SJCRH30 (cell line): ENCODE results near the gene GOLIM4. TPM values are rescaled to one million over a fixed set of nuclear protein-coding genes. Genes with fewer than 3 reads are reported as not detected.
A peak's percentile ranks its signal among the peaks of the same experiment; 100 is the strongest.
"Not testable (repeated sequence)": the region's sequence is repeated elsewhere in the genome, so short reads cannot be mapped to it uniquely, and the experiment has no call there.

ENCODE experiments used
- DNase-seq, 2 experiments: peaks; one replicate each; pipeline ENCODE4 v3.0.0-alpha.2; 2015 to 2020
- H3K27ac ChIP-seq: fragments of 250-450 bp; sonication (Bioruptor Pico); 2 replicates; pipeline ENCODE4 v1.5.1; 2020; ENCODE audit warnings: mild to moderate bottlenecking, moderate library complexity
- H3K27me3 ChIP-seq: fragments of 250-450 bp; sonication (Bioruptor Pico); 2 replicates; pipeline ENCODE4 v1.5.1; 2020; ENCODE audit warnings: mild to moderate bottlenecking, moderate library complexity
- H3K36me3 ChIP-seq: fragments of 250-450 bp; sonication (Bioruptor Pico); 2 replicates; pipeline ENCODE4 v1.5.1; 2020; ENCODE audit warnings: mild to moderate bottlenecking, moderate library complexity
- H3K4me1 ChIP-seq: fragments of 250-450 bp; sonication (Bioruptor Pico); 2 replicates; pipeline ENCODE4 v1.5.1; 2020; ENCODE audit warnings: mild to moderate bottlenecking, moderate library complexity
- H3K4me3 ChIP-seq: fragments of 250-450 bp; sonication (Bioruptor Pico); 2 replicates; pipeline ENCODE4 v1.5.1; 2020; ENCODE audit warnings: mild to moderate bottlenecking, moderate library complexity
- H3K9me3 ChIP-seq: fragments of 250-450 bp; sonication (Bioruptor Pico); replicated peaks from 2 replicates; pipeline ENCODE4 v1.5.1; 2020; ENCODE audit warnings: mild to moderate bottlenecking, moderate library complexity
- total RNA-seq: library from RNA; depleted of rRNA; stranded (reverse); fragments of >200 nt; shearing (Covaris generic); gene quantifications from 2 replicates; pipeline ENCODE4 v1.2.3, GENCODE V29; 2014

GOLIM4 gene
- total RNA-seq, 1 experiment from 2014 or later, result 40.4 TPM

DNA sequence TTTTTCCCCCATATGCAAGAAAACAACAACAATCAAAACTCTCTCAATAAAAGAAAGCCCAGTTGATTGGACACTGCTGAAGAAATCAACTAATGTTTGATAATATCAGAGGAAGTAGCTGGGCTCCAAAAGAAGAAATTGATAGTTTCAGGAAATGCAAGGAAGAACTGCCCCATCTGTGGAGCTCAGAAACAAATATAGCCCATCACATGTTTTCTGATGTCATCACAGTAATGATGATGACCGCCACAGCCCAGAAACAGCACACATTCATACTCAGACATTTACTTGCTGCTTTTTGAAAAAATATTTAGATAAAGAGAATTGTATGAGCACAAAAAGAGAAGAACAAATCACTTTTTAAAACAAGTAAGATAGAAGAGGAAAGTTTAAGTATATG is 67.6 kb downstream of the GOLIM4 start:
- peaks cover 7% of the 10 kb centered on the region for H3K4me1 ChIP-seq
- DNase-seq, result no peak
- H3K4me3 ChIP-seq, result no peak overlapping the region
- no peaks in the 10 kb centered on the region for H3K9me3 ChIP-seq
- H3K27me3 ChIP-seq, result no peaks in the 10 kb centered on the region
- peaks cover 31% of the 10 kb centered on the region for H3K36me3 ChIP-seq
- H3K27ac ChIP-seq, result no peak overlapping the region

DNA sequence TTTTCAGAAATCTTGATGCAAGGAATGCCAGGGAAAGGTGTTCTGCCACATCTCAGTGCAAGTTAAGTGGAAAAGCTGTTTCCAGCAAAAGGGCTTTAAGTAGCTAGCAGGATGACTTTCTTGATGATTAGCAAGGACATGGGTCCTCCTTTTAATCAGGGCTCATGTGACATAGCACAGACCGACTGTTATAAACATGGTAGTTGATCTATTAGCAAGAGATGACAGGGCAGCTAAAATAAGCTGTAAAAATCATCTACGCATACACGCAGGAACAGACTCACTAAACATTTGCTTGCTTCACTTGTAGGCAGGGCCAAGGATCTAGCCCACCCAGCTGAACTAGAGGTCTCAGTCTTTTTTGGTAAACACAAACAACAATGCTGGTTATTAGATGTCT is 69.0 kb downstream of the GOLIM4 start:
- no peaks in the 10 kb centered on the region for H3K27me3 ChIP-seq
- DNase-seq, result no peak
- no peaks in the 10 kb centered on the region for H3K9me3 ChIP-seq
- H3K36me3 ChIP-seq, result peaks cover 32% of the 10 kb centered on the region
- H3K4me3 ChIP-seq, result no peak overlapping the region
- H3K27ac ChIP-seq, result no peak overlapping the region
- H3K4me1 ChIP-seq, result peaks cover 7% of the 10 kb centered on the region

DNA sequence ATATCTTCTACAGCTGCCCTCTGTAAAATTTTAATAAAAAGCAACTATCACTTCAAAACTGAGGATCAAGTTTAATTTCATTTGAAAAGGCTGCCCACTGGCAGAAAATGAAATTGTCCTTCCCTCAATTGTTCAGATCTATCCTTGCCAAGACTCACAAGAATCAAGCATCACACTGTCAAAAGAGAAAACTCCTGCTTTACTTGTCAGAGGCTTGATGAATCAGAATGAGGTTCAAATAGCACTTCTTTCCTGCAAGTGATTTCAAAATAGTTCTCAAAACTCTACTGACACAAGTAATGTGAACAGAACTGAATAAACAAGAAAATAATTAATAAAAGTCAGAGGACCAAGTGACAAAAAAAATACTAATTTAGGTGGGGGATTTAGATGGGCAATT is 70.6 kb downstream of the GOLIM4 start:
- DNase-seq, result no peak
- H3K27ac ChIP-seq, result peak overlapping the region; percentile 23; the same call in 1 of the 2 replicates
- H3K27me3 ChIP-seq, result no peaks in the 10 kb centered on the region
- H3K36me3 ChIP-seq, result peaks cover 32% of the 10 kb centered on the region
- H3K9me3 ChIP-seq, result no peaks in the 10 kb centered on the region
- H3K4me3 ChIP-seq, result no peak overlapping the region
- peaks cover 7% of the 10 kb centered on the region for H3K4me1 ChIP-seq

DNA sequence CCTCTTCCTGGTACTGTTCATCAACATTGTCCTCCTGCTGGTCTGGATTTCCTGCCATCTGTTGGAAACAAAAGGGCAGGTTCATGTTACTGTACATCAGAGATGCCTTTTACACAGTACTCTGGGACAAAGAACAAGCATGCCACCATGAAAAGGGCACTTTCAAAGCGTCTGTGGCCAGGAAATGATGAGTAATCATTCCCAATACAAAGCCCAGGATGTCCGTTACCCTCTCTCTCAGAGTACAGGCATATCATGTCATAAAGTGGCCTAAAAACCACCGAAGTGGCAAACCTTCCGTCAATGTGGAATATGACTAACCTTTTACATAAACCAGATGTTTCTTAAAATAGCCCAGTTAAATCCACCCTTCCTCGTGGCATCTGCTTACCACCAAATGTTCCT is 71.2 kb downstream of the GOLIM4 start:
- peaks cover 32% of the 10 kb centered on the region for H3K36me3 ChIP-seq
- no peaks in the 10 kb centered on the region for H3K9me3 ChIP-seq
- H3K27ac ChIP-seq, result peak overlapping the region; percentile 23
- H3K27me3 ChIP-seq, result no peaks in the 10 kb centered on the region
- peaks cover 7% of the 10 kb centered on the region for H3K4me1 ChIP-seq
- no peak overlapping the region for H3K4me3 ChIP-seq
- peak; percentile 20 to 50 for DNase-seq

DNA sequence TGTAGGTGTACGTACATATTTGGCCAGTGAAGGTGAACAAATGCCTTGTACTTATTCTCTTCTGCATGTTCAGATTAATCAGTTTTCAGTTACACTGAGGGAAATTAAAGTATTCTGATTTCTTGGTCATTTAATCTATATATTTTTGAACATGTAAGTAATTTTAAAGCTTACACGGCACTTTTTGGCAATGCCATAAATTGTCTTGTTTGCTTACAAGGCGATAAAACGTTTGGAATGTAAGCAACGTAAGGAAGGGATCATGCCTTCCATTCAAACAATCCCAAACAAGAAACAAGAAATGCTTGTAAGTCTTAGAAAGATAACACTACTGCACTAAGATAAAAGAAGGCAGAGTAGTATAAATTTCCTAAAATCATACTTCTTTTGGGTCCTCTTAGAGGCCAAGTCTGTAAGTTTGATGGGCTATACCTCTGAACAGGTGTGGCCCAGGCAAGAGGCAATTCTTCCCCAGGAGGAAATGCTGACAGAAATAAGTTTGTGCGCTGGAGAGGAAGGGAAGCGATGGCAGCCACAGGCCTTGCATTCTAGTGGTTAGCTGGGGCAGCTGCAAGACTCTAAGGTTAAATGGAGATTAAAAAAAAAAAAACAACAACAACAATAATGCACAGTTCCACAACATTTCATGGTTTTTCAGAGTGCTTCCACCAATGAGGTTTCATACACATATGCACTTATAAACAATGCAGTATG is 73.8 kb downstream of the GOLIM4 start:
- peaks cover 7% of the 10 kb centered on the region for H3K4me1 ChIP-seq
- no peak overlapping the region for H3K4me3 ChIP-seq
- no peaks in the 10 kb centered on the region for H3K27me3 ChIP-seq
- peaks cover 33% of the 10 kb centered on the region for H3K36me3 ChIP-seq
- DNase-seq, result no peak
- H3K27ac ChIP-seq, result no peak overlapping the region
- H3K9me3 ChIP-seq, result no peaks in the 10 kb centered on the region

DNA sequence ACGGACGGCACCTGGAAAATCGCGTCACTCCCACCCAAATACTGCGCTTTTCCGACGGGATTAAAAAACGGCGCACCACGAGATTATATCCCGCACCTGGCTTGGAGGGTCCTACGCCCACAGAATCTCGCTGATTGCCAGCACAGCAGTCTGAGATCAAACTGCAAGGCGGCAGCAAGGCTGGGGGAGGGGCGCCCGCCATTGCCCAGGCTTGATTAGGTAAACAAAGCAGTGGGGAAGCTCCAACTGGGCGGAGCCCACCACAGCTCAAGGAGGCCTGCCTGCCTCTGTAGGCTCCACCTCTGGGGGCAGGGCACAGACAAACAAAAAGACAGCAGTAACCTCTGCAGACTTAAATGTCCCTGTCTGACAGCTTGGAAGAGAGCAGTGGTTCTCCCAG is 84.4 kb downstream of the GOLIM4 start:
- not testable (repeated sequence) for H3K4me3 ChIP-seq, DNase-seq, H3K36me3 ChIP-seq, H3K9me3 ChIP-seq, H3K27ac ChIP-seq, H3K4me1 ChIP-seq, H3K27me3 ChIP-seq

DNA sequence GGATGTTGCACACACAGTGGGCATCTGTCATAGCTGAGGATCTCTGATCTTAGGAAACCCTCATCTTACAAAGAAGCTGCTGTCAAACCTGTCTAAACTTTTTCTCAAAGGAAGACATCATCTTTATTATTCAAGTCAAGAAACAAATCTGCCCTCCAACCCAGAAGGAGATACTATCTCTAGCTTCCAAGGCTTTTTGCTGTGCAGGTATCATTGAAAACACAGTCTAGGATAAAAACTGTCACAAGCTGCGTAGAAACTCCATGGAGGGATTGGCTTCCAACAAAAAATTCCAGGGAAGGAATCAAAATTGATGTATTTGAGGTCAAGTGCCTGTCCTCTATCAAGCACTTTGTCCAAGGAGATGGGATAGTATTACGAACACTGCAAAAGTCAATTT is 89.1 kb downstream of the GOLIM4 start:
- H3K4me1 ChIP-seq, result no peaks in the 10 kb centered on the region
- H3K27me3 ChIP-seq, result no peaks in the 10 kb centered on the region
- peaks cover 8% of the 10 kb centered on the region; the same call in 1 of the 2 replicates for H3K36me3 ChIP-seq
- H3K9me3 ChIP-seq, result no peaks in the 10 kb centered on the region; the same call in 1 of the 2 replicates
- no peak overlapping the region for H3K27ac ChIP-seq
- no peak overlapping the region for H3K4me3 ChIP-seq
- DNase-seq, result no peak

DNA sequence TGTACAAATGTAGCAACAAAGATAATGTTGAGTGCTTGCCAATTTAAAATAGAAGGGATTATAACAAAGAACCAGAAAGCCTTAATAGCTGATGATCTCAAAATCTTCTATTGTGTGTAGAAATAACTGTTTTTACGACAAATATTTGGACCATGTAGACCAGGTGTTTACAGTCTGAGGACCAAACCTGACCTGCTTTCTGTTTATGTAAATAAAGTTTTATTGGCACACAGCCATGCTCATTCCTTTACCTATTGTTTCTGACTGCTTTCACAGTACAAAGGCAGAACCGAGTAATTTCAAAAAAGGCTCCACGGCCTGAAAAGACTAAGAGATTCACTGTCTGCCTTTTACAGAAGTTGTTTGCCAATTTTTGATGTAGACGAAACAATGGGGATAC is 91.8 kb downstream of the GOLIM4 start:
- Histone ChIP-seq H3K36me3 (peaks cover 3% of the 10 kb centered on the region; the same call in 1 of the 2 replicates), H3K4me3 (no peak overlapping the region), H3K27me3 (no peaks in the 10 kb centered on the region), H3K4me1 (no peaks in the 10 kb centered on the region), H3K9me3 (no peaks in the 10 kb centered on the region; the same call in 1 of the 2 replicates), H3K27ac (no peak overlapping the region)
- no peak for DNase-seq

DNA sequence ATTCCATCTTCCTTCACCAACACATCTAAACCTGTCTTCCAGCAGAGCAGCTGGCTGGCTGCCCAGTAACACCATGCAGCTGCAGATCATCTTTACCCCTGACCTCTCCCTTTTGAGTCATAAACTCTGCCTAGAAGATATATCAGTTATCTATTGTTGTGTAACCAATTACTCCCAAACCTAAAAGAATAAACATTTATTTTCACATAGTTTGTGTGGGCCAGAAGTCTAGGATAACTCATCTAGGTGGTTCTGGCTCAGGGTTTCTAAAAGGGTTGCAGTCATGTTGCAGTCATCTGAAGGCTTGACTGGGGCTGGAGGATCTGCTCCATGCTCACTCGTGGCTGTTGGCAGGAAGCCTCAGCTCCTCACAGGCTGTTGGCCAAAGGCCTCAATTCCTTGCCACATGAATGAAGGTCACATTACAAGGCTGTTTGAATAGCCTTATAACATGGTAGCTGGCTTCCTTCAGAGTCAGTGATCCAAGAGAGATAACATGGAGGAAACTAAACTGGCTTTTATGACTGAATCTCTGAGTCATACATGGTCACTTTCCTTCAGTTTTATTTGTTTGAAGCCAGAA is 92.8 kb downstream of the GOLIM4 start:
- Histone ChIP-seq H3K4me3 (no peak overlapping the region), H3K27ac (no peak overlapping the region), H3K9me3 (no peaks in the 10 kb centered on the region; the same call in 1 of the 2 replicates), H3K4me1 (no peaks in the 10 kb centered on the region), H3K36me3 (no peaks in the 10 kb centered on the region), H3K27me3 (no peaks in the 10 kb centered on the region)
- DNase-seq, result peak; percentile 4 to 27

DNA sequence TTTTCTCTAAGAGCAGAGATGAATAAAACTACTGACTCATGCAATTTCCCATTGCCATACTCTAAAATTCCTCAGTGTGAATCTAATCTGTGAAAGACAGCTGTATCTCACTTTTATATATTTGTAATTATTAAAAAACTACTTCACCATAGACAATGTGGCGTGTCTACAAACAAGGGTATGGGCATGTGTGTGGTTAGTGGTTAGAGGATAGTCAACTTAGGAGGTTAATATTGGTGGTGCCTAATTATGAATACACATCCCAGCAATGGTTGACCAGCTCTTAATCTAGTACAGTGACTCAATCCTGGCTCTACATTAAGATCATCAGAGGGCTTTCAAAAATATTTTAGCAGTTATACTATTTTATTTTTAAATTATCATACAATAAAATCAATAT is 94.5 kb downstream of the GOLIM4 start:
- Histone ChIP-seq H3K27ac (no peak overlapping the region), H3K4me3 (no peak overlapping the region), H3K27me3 (no peaks in the 10 kb centered on the region), H3K9me3 (no peaks in the 10 kb centered on the region; the same call in 1 of the 2 replicates), H3K36me3 (no peaks in the 10 kb centered on the region), H3K4me1 (no peaks in the 10 kb centered on the region)
- DNase-seq, result no peak

DNA sequence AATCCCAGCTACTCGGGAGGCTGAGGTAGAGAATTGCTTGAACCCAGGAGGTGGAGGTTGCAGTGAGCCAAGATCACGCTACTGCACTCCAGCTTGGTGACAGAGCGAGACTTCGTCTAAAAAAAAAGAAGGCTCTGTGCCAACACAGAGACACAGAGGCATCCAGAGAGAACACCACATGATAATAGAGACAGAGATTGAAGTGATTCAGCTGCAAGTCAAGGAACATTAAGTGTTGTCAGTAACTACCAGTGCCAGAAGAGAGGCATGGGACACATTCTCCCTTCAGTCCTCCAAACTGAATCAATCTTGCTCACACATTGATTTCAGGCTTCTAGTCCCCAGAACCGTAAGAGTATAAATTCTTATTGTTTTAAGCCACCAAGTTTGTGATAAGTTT is 97.5 kb downstream of the GOLIM4 start:
- H3K36me3 ChIP-seq, result no peaks in the 10 kb centered on the region
- H3K27me3 ChIP-seq, result no peaks in the 10 kb centered on the region
- no peaks in the 10 kb centered on the region for H3K4me1 ChIP-seq
- H3K27ac ChIP-seq, result no peak overlapping the region
- no peak for DNase-seq
- H3K4me3 ChIP-seq, result no peak overlapping the region
- H3K9me3 ChIP-seq, result no peaks in the 10 kb centered on the region; the same call in 1 of the 2 replicates

DNA sequence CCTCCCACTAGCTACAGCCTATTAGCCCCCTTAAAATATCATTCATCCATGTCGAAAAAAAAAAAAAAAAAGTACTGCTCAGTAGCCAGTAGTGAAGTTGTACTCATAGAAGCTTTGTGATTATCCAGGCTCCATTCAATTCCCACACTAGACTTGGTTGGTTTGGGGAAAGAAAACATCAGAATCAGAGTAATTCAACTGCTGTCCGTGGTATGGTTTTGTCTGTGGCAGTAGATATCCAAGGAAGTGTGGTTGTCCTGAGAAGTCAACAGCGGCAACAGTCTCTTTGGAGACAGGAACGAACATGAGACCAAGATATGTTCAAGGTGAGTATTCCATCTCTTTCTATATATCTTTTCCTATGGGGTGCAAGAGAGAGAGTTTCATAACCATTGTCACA is 99.2 kb downstream of the GOLIM4 start:
- H3K27me3 ChIP-seq, result no peaks in the 10 kb centered on the region
- no peak overlapping the region for H3K4me3 ChIP-seq
- H3K4me1 ChIP-seq, result no peaks in the 10 kb centered on the region
- H3K9me3 ChIP-seq, result no peaks in the 10 kb centered on the region
- H3K27ac ChIP-seq, result no peak overlapping the region
- no peaks in the 10 kb centered on the region for H3K36me3 ChIP-seq
- no peak for DNase-seq

DNA sequence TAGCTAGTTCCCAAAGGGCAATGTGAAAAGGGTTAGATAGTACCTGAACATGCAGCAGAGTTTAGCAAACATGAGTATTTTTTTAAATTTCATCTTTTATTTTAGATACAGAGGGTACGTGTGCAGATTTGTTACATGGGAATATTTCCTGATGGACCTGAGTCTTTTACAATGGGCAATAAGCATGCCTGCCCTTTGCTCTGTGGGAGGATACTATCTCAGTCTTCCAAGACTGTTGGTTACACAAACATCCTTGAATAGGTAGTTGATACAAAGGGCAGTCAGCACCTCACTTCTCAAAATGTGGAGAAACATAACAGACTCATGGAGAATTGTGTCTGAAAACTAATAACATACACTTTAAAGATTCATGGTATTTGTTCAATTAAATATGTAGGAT is 103.3 kb downstream of the GOLIM4 start:
- H3K36me3 ChIP-seq, result no peaks in the 10 kb centered on the region
- no peaks in the 10 kb centered on the region for H3K27me3 ChIP-seq
- H3K4me3 ChIP-seq, result no peak overlapping the region
- no peak overlapping the region for H3K27ac ChIP-seq
- DNase-seq, result no peak
- no peaks in the 10 kb centered on the region for H3K9me3 ChIP-seq
- no peaks in the 10 kb centered on the region; the same call in 1 of the 2 replicates for H3K4me1 ChIP-seq

DNA sequence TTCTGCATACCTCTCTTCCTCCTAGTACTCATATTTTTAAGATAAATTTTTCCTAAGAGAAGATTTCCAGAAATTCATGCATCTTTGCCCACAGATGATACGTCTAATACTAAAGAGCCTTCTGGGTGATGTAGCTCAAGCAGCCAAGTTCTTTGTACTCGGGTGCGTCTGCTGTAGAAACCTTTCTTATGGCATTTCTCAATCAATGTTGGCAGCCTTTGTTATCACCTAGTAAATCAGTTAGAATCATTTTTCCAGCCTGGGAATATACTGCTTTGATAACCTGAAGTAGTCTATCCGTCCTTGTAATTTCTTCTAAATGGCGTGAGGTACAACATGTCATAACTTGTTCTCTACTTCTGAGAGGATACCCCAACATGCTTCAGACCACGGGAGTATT is 104.5 kb downstream of the GOLIM4 start:
- H3K27me3 ChIP-seq, result no peaks in the 10 kb centered on the region
- no peak overlapping the region for H3K27ac ChIP-seq
- H3K4me1 ChIP-seq, result no peaks in the 10 kb centered on the region; the same call in 1 of the 2 replicates
- H3K4me3 ChIP-seq, result no peak overlapping the region
- no peaks in the 10 kb centered on the region for H3K9me3 ChIP-seq
- no peaks in the 10 kb centered on the region for H3K36me3 ChIP-seq
- DNase-seq, result no peak

DNA sequence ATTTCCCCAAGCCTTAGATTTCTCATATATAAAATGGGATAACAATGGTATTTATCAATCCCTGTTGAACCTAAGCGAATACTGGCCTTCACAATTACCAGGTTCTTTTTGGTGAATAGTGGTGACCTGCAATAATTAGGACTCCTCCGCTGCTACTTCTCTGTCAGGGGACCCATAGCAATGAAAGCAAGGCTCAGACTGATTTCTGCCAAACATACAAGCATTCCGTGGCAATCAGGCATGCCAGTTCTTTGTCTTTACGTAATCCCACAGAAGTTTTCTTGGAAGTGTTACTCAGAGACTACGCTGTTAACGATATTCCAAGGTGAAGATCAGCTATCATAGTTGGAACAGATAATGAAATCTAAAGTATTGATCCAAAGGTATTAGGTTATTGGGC is 105.7 kb downstream of the GOLIM4 start:
- Histone ChIP-seq H3K27me3 (no peaks in the 10 kb centered on the region), H3K4me3 (no peak overlapping the region), H3K4me1 (no peaks in the 10 kb centered on the region; the same call in 1 of the 2 replicates), H3K27ac (no peak overlapping the region), H3K9me3 (no peaks in the 10 kb centered on the region), H3K36me3 (no peaks in the 10 kb centered on the region)
- no peak for DNase-seq

DNA sequence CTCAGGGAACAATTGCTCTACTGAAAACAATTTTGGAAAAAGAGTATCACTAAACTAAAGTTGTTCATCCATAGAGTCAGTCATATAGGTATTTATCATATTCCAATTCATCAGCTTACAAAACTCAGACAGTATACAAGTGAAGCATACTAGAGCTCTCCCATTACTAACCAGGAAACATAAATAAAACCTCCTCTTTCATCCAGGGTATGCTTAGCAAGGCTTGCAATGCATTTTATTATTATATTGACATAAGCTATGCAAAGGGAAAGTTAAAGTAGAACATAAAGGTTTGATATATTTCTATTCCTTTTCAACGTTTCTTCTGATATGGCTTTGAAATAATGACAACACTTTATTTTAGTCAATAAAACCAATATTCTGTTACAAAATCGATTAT is 106.7 kb downstream of the GOLIM4 start:
- DNase-seq, result no peak
- Histone ChIP-seq H3K27ac (no peak overlapping the region), H3K9me3 (no peaks in the 10 kb centered on the region), H3K27me3 (no peaks in the 10 kb centered on the region), H3K4me3 (no peak overlapping the region), H3K4me1 (no peaks in the 10 kb centered on the region; the same call in 1 of the 2 replicates), H3K36me3 (no peaks in the 10 kb centered on the region)
